Fibroblast of lung (primary cell): ENCODE data around the gene SLC38A8.

Experiments used
- CTCF ChIP-seq, 2 donors: IDR thresholded peaks in 1 of 2; conservative IDR thresholded peaks in 1 of 2; 1 replicate in 1 of 2; 2 replicates in 1 of 2; pipeline ENCODE4 v1.5.1; 2011 to 2012; ENCODE audit warnings: low read length in 2 of 2, control low read depth in 1 of 2, inconsistent platforms in 1 of 2, low read depth in 1 of 2, mild to moderate bottlenecking in 1 of 2
- EZH2 ChIP-seq: IDR thresholded peaks from 2 replicates; pipeline ENCODE4 v1.5.1; 2012; ENCODE audit warnings: low read length, control low read depth, mild to moderate bottlenecking; ENCODE audit errors: missing control alignments

GRCh38 chr16:84091460-84091859, 48.9 kb upstream of the SLC38A8 start:
- TF ChIP-seq CTCF (conservative IDR thresholded peaks at IDR 0.05 in 1 of 2, IDR thresholded peaks at IDR 0.05 in 1 of 2; ENCODE audit: low read depth in 1 of 2, low read length in 2 of 2) (no peak), EZH2 (no peak)
